Parathyroid adenoma (tissue), 2 donors: ENCODE results near the gene GALNT18.

Source experiments
- H2AFZ ChIP-seq: fragments of 300-600 bp; sonication (generic); one replicate; pipeline ENCODE4 v1.7.0; 2017; ENCODE audit warnings: antibody characterized with exemption, mild to moderate bottlenecking
- H3K27ac ChIP-seq: fragments of 300-600 bp; sonication (generic); one replicate; pipeline ENCODE4 v1.7.0; 2017
- H3K27me3 ChIP-seq: fragments of 300-600 bp; sonication (generic); one replicate; pipeline ENCODE4 v1.7.0; 2017; ENCODE audit warnings: low read length; ENCODE audit not compliant: control insufficient read depth, insufficient read depth
- H3K36me3 ChIP-seq: fragments of 300-600 bp; sonication (generic); one replicate; pipeline ENCODE4 v1.7.0; 2017; ENCODE audit warnings: low read length; ENCODE audit not compliant: control insufficient read depth, insufficient read depth
- H3K4me1 ChIP-seq: fragments of 300-600 bp; sonication (generic); one replicate; pipeline ENCODE4 v1.7.0; 2017; ENCODE audit warnings: control low read depth
- H3K4me2 ChIP-seq: fragments of 300-600 bp; sonication (generic); one replicate; pipeline ENCODE4 v1.7.0; 2017; ENCODE audit warnings: low read length
- H3K4me3 ChIP-seq: fragments of 300-600 bp; sonication (generic); one replicate; pipeline ENCODE4 v1.7.0; 2017; ENCODE audit warnings: low read depth, low read length
- H3K79me2 ChIP-seq: fragments of 300-600 bp; sonication (generic); one replicate; pipeline ENCODE4 v1.7.0; 2017; ENCODE audit warnings: control low read depth
- H3K9ac ChIP-seq: fragments of 300-600 bp; sonication (generic); one replicate; pipeline ENCODE4 v1.7.0; 2017; ENCODE audit warnings: mild to moderate bottlenecking
- H3K9me3 ChIP-seq: fragments of 300-600 bp; sonication (generic); one replicate; pipeline ENCODE4 v1.7.0; 2017; ENCODE audit warnings: low read length; ENCODE audit not compliant: control insufficient read depth
- CTCF ChIP-seq: fragments of 300-600 bp; sonication (generic); IDR thresholded peaks from one replicate; pipeline ENCODE4 v1.7.0; 2017; ENCODE audit warnings: antibody characterized with exemption, mild to moderate bottlenecking
- donor health status: primary hyperparathyroidism.

The GALNT18 gene

GRCh38 chr11:11467312-11467711 lies 154.5 kb downstream of the GALNT18 start:
- Histone ChIP-seq H3K36me3 (no peaks in the 10 kb centered on the region), H3K4me3 (no peak overlapping the region), H3K9ac (no peak overlapping the region), H3K27ac (no peak overlapping the region), H3K27me3 (no peaks in the 10 kb centered on the region), H3K79me2 (peaks cover 3% of the 10 kb centered on the region), H3K4me1 (peaks cover 9% of the 10 kb centered on the region), H3K4me2 (no peak overlapping the region), H2AFZ (no peak overlapping the region), H3K9me3 (no peaks in the 10 kb centered on the region)
- no peak for TF ChIP-seq CTCF

GRCh38 chr11:11464555-11464954 lies 157.2 kb downstream of the GALNT18 start:
- H3K4me3 ChIP-seq = no peak overlapping the region
- no peak overlapping the region for H3K4me2 ChIP-seq
- H3K27me3 ChIP-seq = no peaks in the 10 kb centered on the region
- no peak overlapping the region for H3K27ac ChIP-seq
- H3K79me2 ChIP-seq = peaks cover 3% of the 10 kb centered on the region
- no peak overlapping the region for H2AFZ ChIP-seq
- no peak for TF ChIP-seq CTCF
- no peak overlapping the region for H3K9ac ChIP-seq
- no peaks in the 10 kb centered on the region for H3K36me3 ChIP-seq
- no peaks in the 10 kb centered on the region for H3K9me3 ChIP-seq
- H3K4me1 ChIP-seq = peaks cover 4% of the 10 kb centered on the region

GRCh38 chr11:11463405-11463804 lies 158.4 kb downstream of the GALNT18 start:
- Histone ChIP-seq H3K27ac (no peak overlapping the region), H3K4me1 (peaks cover 4% of the 10 kb centered on the region), H3K27me3 (no peaks in the 10 kb centered on the region), H2AFZ (no peak overlapping the region), H3K4me2 (no peak overlapping the region), H3K79me2 (peaks cover 3% of the 10 kb centered on the region), H3K9ac (no peak overlapping the region), H3K4me3 (no peak overlapping the region), H3K36me3 (no peaks in the 10 kb centered on the region), H3K9me3 (no peaks in the 10 kb centered on the region)
- TF ChIP-seq CTCF = no peak

- Histone ChIP-seq H3K4me3 (no peak overlapping the region), H3K27ac (no peak overlapping the region), H3K4me2 (no peak overlapping the region), H2AFZ (no peak overlapping the region), H3K4me1 (no peaks in the 10 kb centered on the region), H3K27me3 (no peaks in the 10 kb centered on the region), H3K79me2 (peaks cover 3% of the 10 kb centered on the region), H3K36me3 (no peaks in the 10 kb centered on the region), H3K9ac (no peak overlapping the region), H3K9me3 (no peaks in the 10 kb centered on the region)
- TF ChIP-seq CTCF = no peak
Measured at GRCh38 chr11:11461473-11461872, 160.3 kb downstream of the GALNT18 start.

- H2AFZ ChIP-seq = no peak overlapping the region
- no peak overlapping the region for H3K27ac ChIP-seq
- H3K79me2 ChIP-seq = peaks cover 3% of the 10 kb centered on the region
- no peak overlapping the region for H3K4me3 ChIP-seq
- H3K9ac ChIP-seq = no peak overlapping the region
- H3K4me2 ChIP-seq = no peak overlapping the region
- H3K9me3 ChIP-seq = no peaks in the 10 kb centered on the region
- TF ChIP-seq CTCF = no peak
- H3K27me3 ChIP-seq = no peaks in the 10 kb centered on the region
- no peaks in the 10 kb centered on the region for H3K4me1 ChIP-seq
- no peaks in the 10 kb centered on the region for H3K36me3 ChIP-seq
Measured at GRCh38 chr11:11459578-11459977, 162.2 kb downstream of the GALNT18 start.
